NCI-H2171 treated with DMSO at 0.1 percent for 48 hours (cell line): ENCODE results near the gene SIRT3.
A peak's percentile ranks its signal among the peaks of the same experiment; 100 is the strongest.

Source experiments
- DNase-seq: peaks from one replicate; lab custom pipeline; 2025; lab: John Stamatoyannopoulos, UW

SIRT3 gene

DNA sequence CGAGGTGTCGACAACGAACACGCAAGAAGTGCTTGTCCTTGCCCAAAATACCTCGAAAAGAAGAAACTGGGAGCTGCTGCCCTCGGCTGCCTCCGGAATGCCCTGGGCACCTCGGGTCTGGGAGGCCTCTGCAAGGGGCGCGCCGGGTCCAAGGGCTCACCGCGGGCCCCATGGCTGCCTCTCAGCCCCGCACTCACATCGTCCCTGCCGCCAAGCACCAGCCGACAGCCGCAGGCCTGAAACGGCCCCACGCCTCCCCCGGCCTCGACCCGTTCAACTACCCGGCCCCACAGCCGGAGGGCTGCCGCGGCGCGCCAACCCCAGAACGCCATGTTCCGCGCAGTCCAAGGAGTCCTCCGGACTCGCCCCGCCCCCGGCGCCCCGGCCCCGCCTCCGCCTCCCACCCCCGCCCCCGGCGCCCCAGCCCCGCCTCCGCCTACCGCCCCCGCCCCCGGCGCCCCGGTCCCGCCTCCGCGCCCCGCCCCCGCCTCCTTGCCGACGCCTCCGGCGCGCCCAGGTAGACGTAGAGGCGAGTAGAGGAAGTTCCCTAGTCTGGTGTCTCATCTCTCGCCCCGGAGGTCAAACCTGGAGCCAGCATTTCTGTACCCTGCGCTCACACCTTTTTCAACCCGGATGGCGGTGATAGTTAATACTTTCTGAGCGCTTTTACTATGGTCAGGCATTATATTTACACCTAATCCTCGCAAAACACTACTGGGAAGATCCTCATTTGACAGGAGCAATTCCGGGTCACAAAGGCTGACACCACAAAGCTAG is at the start of gene SIRT3:
TSS of gene SIRT3 (minus strand) at position 346 of the 777 bp plus-strand sequence. CDS start at position 332, 14 bp downstream.
- DNase-seq, result peak; percentile 74

DNA sequence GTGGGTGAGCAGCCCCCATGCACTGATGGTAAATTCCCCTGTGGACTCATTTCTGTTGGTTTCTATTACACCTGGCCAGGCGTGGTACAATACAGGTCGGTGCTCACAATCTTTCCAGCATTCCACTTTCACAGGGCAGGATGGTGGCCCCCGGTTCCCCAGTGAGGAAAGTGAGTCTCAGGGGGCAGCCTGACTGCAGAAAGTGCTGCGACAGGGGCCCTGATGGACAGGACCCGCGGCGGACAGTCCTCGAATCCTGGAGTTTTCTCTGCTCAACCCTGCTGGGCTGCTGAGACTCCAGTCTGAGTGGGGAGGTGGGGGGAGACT is 49.7 kb upstream of the SIRT3 start:
- no peak for DNase-seq

DNA sequence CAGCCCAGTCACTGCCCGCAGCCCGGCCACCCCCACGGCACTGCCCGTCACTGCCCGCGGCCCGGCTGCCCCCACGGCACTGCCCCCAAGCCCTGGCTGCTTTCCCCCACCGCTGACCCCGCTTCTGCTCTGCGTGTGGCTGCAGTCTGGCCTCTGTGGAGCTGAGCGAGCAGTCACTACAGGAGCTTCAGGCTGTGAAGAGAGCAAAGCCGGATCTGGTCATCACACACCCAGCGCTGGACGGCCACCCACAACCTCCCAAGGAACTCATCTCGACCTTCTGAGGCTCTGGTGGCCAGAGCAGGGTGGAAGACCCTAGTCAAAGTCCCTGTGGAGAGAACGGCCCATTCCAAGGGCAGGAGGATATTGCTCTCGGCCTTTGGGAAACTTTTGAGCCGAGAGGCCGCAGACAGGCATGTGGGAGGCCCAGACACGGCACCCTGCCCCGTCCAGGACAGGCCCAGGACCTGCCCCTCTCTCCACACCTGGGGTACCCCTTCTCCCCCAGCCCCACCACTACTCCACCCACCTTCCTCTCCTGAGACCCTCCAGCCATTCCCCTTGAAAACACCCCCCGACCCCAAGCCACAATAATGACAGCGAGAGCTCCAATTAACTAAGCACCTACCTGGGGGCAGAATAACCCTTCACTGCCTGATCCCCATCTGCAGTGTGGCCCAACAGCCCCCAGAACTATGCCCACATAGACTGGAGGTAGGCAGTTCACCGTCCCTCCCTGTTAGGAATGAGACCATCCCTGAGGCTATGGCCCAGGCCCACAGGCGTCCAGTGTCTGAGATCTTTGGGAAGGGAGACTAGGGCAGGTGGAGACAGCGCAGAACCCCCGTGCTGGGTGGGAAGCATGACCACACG is 49.1 kb upstream of the SIRT3 start:
- DNase-seq, result no peak

DNA sequence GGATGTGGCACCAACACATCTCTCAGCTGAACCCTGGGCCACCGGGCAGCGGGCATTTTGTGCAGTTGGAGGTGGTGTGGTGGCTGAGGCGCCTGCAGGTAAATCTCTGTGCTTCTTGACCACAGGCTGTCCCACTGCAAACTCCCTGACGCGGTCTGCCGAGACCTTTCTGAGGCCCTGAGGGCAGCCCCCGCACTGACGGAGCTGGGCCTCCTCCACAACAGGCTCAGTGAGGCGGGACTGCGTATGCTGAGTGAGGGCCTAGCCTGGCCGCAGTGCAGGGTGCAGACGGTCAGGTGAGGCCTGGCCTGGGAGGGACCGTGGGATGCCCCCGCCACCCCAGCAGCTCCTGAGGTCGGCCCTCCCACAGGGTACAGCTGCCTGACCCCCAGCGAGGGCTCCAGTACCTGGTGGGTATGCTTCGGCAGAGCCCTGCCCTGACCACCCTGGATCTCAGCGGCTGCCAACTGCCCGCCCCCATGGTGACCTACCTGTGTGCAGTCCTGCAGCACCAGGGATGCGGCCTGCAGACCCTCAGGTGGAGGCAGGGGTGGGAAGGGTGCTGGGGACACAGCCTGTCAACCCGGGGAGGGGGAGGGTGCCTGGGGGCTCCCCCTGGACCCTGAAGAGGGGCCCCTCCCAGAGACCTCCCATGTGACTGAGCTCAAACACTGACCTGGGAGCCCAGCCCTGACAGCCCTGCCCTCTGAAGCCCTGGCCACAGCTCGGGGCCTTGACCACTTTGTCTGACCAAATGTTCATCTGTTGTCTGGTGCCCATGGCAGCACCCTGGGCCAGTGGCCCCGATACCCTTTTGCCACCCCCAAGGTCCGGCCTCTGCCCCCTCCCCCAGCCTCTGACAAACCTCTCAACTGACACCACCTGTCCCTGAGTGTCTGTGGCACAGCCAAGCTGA is 48.2 kb upstream of the SIRT3 start:
- DNase-seq, result no peak

DNA sequence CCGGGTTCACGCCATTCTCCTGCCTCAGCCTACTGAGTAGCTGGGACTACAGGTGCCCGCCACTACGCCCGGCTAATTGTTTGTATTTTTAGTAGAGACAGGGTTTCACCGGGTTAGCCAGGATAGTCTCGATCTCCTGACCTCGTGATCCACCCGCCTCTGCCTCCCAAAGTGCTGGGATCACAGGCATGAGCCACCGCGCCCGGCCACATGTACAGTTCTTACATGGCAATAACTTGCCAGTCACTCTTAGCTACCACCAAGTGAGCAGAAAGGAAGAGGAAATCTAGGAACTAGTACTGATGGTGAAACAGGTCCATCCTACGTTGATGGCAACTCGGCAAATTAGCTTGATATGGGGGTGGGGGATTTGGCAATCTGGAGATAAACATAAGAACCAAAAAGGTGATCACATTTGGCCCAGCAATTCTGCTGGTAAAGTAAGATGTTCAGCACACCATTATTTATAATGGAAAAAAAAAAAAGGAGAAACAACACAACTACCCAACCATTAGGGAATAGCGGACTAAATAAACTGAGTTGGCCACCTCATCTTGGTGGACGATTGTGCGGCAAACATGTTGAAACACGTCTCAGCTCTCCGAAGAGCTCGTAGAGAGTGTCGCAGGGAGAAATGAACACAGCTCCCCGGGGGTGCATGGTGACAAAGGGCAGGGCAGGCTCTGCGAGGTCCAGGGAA is 47.4 kb upstream of the SIRT3 start:
- DNase-seq, result no peak

DNA sequence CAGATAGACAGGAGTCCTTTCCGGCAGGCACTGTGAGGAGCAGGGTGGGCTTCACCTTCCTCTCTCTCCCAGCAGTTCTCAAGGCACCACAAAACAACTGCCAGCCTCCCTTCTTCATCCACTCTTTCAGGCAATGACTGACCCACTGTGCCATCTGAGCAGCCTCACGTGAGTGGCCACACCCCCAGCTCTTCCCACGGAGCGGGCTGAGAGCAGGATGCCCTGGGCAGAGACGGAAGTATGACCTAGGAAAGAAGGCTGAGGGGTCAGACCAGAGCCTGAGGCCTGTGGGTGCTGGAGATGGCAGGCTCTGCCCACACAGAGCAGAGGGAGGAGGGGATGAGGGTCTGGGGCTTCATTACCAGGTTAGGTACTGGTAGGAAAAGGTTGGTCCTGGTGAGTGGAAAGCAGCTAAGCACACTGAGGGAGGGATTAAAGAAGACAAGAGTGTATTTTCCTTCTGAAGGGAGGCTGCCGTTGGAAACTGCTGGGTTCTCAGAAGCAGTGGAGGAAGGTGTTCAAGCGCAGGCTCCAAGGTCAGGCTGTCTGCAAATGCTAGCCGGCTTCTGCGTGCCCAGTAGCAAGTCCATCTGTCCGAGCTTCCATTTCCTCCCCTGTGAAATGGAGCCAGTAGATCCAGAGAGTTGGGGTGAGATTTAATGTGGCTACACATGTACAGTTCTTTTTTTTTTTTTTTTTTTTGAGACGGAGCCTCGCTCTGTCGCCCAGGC is 46.7 kb upstream of the SIRT3 start:
- DNase-seq, result no peak

DNA sequence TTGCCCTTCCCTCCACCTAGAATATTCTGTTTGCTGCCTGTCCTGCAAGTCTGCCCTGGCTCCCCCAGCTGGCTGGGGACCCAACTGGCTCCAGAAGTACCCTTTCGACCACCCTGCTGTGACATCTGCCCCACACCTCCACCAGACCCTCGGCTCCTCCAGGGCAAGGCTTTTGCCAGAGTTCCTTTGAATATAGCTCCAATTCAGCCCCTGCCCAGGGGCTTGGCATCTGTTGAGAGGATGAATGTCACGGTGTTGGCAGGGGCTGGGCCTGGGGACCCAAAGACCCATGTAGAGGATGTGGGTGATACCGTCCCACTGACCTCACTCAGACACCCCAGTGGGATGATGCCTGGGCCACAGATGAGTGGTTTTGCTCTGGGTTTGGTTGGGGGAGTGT is 46.0 kb upstream of the SIRT3 start:
- no peak for DNase-seq

DNA sequence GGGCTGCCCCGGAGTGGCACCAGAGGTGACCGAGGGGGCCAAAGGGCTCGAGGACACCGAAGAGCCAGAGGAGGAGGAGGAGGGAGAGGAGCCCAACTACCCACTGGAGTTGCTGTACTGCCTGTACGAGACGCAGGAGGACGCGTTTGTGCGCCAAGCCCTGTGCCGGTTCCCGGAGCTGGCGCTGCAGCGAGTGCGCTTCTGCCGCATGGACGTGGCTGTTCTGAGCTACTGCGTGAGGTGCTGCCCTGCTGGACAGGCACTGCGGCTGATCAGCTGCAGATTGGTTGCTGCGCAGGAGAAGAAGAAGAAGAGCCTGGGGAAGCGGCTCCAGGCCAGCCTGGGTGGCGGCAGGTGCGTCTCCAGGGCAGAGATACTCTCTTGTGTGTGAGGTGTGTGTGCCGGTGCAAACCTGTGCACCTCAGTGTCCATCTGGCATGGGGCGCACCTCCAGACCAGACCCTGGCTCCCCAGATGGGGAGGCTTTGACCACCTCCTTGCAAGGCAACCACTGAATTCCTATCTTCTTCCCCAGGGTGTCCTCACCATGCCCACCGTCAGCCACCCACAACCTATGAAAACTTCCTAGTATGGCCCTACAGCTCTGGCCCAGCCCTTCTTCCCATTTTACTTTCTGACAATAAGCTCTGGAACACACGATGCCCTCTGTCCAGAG is 45.5 kb upstream of the SIRT3 start:
- DNase-seq, result no peak

DNA sequence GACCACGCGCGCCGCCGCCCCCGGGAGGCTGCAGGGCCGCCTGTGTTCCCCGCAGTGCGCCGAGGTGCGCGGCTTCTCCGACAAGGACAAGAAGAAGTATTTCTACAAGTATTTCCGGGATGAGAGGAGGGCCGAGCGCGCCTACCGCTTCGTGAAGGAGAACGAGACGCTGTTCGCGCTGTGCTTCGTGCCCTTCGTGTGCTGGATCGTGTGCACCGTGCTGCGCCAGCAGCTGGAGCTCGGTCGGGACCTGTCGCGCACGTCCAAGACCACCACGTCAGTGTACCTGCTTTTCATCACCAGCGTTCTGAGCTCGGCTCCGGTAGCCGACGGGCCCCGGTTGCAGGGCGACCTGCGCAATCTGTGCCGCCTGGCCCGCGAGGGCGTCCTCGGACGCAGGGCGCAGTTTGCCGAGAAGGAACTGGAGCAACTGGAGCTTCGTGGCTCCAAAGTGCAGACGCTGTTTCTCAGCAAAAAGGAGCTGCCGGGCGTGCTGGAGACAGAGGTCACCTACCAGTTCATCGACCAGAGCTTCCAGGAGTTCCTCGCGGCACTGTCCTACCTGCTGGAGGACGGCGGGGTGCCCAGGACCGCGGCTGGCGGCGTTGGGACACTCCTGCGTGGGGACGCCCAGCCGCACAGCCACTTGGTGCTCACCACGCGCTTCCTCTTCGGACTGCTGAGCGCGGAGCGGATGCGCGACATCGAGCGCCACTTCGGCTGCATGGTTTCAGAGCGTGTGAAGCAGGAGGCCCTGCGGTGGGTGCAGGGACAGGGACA is 44.8 kb upstream of the SIRT3 start:
- DNase-seq, result no peak

DNA sequence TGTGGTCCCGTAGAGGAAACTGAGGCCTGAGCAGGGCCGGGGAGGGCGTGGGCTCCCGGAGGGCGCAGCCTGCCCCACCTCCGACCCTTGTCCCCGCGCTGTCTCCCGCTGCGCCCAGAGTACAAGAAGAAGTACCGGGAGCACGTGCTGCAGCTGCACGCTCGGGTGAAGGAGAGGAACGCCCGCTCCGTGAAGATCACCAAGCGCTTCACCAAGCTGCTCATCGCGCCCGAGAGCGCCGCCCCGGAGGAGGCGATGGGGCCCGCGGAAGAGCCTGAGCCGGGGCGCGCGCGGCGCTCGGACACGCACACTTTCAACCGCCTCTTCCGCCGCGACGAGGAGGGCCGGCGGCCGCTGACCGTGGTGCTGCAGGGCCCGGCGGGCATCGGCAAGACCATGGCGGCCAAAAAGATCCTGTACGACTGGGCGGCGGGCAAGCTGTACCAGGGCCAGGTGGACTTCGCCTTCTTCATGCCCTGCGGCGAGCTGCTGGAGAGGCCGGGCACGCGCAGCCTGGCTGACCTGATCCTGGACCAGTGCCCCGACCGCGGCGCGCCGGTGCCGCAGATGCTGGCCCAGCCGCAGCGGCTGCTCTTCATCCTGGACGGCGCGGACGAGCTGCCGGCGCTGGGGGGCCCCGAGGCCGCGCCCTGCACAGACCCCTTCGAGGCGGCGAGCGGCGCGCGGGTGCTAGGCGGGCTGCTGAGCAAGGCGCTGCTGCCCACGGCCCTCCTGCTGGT is 44.0 kb upstream of the SIRT3 start:
- peak; percentile 10 for DNase-seq

DNA sequence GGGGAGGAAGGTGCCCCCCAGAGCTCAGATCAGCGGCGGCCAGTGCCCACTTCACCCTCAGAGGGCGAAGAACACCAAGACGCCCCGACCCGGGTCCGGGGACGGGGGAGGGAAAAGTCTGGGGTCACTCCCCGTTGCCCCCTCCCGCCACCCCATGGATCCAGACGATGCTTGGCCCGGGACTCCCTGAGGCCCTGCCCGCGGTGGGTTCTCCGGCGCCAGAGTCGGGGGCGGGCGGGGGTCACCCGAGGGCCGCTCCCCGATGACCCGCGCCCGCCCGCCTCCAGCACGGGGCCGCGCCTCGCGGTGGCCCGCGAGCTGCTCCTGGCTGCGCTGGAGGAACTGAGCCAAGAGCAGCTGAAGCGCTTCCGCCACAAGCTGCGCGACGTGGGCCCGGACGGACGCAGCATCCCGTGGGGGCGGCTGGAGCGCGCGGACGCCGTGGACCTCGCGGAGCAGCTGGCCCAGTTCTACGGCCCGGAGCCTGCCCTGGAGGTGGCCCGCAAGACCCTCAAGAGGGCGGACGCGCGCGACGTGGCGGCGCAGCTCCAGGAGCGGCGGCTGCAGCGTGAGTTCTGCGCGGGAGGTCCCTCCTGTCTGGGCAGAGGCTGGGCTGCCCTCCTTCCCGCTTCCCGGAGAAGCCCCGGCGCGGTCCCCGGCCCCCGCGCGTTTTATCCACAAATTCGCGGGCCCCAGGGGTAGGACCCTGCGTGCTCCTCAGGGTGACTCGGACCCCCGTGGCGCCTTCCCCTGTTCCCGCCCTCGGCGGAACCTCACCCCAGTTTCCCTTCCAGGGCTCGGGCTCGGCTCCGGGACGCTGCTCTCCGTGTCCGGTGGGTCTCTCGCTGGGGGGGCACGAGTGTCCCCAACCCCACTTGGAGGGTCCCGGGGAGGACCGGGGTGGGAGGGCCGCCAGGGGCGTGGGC is 43.2 kb upstream of the SIRT3 start:
- no peak for DNase-seq

DNA sequence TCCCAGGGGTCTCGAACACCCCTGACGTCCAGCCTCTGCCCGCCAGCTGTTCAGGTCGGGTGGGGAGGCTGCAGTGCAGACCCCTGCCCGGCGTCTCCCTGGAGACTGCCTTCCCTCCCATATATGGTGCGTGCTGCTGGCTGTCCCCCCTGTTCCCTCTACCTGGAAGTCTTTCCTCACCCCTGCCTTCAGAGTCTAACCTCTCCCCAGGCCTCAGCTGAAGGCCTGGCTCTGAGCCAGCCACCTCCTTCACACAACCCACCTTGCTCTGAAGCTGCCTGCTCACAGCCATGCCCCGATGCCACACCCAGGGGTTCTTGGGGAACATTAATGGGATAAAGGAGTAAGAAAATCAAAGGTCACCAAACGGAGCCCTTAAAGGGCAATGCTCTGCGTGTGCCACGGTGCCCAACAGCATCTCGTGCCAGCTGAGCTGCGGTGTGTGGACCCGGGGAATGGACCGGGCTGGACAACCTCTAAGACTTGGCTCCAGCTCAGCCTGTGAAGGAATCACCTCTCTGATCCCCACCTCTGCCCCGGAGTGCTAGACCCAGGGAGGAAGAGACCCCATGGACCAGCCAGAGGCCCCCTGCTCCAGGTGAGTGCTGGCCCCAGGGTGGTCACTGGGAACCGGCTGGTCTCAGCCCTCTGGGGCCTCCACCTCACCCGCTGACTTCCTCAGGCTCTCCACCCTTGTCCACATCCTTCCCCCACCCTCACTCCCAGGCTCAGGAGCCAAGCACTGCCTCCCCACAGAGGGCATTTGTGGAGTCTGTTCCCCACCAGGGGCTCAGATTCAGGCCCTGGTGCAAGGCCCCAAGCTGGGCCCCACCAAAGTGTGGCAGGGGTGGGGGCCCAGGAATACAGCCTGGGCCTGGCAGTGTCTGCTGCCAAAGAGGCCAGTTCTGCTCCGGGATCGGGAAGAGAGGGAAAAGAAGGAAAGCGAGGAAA is 42.1 kb upstream of the SIRT3 start, which contains the start of gene NLRP6:
TSS of gene NLRP6 (plus strand) at position 407 of the 951 bp plus-strand sequence. CDS start at position 570, 163 bp downstream.
- DNase-seq, result no peak

DNA sequence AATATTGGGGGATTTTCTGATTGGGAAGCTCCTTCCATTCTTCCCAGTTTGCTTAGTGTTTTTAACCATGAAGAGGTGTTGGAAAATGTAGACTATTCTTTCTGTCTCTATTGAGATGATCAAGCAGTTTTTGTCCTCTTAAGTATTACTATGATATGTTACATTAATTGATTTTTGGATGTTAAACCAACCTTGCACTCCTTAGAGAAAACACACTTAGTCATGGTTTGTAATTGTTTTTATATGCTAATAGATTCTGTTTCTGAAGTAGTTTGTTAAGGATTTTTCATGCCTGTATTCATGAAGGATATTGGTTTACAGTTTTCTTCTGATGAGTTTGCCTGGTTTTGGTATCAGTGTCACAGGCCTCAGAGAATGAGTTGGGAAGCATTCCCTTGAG is 40.1 kb upstream of the SIRT3 start:
- peak; percentile 33 for DNase-seq

DNA sequence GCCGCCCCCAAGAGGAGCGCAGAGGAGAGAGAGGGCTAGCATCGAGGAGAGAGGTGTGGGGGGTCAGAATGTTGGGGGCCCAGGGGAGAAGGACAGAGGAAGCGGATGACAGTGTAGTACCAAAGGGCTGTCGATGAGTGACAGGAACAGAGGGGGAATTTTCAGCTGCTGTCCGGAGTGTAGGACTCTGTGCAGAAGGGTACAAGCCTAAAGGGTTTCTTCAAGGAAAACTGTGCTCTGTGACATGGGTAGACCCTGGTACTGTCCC is 36.7 kb upstream of the SIRT3 start:
- no peak for DNase-seq

DNA sequence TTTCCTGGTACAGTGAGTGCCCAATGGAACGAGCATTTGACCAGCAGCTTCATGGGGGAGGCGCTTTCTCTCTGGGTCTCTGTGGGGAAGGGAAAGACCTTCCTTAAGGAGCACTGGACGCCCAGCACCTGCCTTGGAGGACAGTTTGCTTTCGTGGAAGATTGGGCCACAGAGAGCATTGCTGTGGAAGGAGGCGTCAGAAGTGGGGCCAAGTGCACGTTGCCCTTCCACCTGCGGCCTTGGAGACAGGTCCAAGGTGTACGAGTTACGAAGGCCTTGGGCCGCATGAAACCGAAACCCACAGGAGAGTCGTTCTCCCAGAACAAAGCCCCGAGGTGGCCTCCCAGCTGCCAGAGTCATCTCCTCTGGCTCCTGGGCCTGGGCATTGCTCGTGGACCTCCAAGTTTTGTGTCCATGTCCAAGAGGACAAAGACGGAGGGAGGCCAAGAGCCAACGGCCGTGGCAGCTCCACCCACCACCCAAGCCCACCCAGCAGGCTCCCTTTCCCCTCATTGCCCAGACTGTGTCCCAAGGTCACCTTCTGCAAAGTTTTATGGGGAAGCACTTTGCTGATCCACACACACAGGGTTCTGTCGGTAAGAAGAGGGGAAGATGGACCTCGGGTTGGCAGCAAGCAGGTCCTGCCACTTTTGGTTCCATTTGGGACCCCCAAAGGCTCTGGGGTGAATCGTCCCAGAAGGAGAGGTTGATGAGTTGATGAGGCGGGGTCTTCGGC is 36.2 kb upstream of the SIRT3 start:
- DNase-seq, result no peak

DNA sequence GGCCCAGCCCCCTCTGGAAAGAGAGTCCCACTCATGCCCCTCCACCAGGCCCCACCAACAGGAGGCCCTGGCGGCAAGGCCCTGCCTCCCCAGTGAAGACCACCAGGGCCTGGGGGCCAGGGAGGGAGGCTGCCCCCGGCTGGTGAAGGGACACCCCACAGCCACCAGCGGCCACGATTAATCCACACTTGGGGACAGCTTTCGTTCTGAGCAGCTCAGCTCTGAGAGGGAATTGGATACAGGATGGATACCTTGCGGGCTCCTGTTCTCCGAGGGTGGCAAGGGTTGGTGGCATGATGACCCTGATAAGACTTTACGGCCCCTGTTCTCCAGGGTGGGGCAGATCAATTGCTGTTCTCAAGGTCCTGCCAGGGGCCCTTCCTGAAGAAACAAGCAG is 35.2 kb upstream of the SIRT3 start:
- no peak for DNase-seq
